GM20000 (cell line): ENCODE results near the gene SYTL3.

Experiments
- DNase-seq: peaks from one replicate; pipeline ENCODE4 v3.0.0; 2012; ENCODE audit warnings: low spot score
- TF ChIP-seq, protein P1 (sequence below): IDR thresholded peaks from 2 replicates; pipeline ENCODE4 v1.5.1; 2012; ENCODE audit warnings: mild to moderate bottlenecking, control low read depth; ENCODE audit errors: extremely low read depth, missing control alignments

SYTL3 gene

GRCh38 chr6:158708239-158708638 lies 58.4 kb downstream of the SYTL3 start:
- DNase-seq: no peak
- TF ChIP-seq, protein P1, sequence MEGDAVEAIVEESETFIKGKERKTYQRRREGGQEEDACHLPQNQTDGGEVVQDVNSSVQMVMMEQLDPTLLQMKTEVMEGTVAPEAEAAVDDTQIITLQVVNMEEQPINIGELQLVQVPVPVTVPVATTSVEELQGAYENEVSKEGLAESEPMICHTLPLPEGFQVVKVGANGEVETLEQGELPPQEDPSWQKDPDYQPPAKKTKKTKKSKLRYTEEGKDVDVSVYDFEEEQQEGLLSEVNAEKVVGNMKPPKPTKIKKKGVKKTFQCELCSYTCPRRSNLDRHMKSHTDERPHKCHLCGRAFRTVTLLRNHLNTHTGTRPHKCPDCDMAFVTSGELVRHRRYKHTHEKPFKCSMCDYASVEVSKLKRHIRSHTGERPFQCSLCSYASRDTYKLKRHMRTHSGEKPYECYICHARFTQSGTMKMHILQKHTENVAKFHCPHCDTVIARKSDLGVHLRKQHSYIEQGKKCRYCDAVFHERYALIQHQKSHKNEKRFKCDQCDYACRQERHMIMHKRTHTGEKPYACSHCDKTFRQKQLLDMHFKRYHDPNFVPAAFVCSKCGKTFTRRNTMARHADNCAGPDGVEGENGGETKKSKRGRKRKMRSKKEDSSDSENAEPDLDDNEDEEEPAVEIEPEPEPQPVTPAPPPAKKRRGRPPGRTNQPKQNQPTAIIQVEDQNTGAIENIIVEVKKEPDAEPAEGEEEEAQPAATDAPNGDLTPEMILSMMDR: no peak

DNA sequence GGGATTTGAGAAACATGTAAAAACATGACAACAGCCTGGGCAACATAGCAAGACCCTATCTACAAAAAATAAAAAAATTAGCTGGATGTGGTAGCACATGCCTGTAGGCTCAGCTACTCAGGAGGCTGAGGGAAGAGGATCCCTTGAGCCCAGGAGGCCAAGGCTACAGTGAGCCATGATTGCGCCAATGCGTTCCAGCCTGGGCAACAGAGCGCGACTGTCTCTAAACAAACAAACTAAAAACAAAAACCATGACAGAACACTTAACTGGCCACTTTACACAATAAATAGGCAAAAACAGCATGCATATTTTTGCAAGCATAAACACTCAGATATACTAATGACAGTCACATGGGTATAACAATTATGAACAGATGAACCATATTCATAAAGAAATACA lies 60.0 kb downstream of the SYTL3 start:
- DNase-seq: no peak
- TF ChIP-seq, protein P1: no peak

- TF ChIP-seq, protein P1: no peak
- DNase-seq: no peak
Observed at GRCh38 chr6:158711264-158711663, 61.4 kb downstream of the SYTL3 start.

GRCh38 chr6:158713469-158713868 lies 63.6 kb downstream of the SYTL3 start:
- DNase-seq: no peak

GRCh38 chr6:158714706-158715105 lies 64.9 kb downstream of the SYTL3 start:
- TF ChIP-seq, protein P1: no peak

More at GRCh38 chr6:158713469-158713868, 63.6 kb downstream of the SYTL3 start:
- TF ChIP-seq, protein P1: no peak

DNA sequence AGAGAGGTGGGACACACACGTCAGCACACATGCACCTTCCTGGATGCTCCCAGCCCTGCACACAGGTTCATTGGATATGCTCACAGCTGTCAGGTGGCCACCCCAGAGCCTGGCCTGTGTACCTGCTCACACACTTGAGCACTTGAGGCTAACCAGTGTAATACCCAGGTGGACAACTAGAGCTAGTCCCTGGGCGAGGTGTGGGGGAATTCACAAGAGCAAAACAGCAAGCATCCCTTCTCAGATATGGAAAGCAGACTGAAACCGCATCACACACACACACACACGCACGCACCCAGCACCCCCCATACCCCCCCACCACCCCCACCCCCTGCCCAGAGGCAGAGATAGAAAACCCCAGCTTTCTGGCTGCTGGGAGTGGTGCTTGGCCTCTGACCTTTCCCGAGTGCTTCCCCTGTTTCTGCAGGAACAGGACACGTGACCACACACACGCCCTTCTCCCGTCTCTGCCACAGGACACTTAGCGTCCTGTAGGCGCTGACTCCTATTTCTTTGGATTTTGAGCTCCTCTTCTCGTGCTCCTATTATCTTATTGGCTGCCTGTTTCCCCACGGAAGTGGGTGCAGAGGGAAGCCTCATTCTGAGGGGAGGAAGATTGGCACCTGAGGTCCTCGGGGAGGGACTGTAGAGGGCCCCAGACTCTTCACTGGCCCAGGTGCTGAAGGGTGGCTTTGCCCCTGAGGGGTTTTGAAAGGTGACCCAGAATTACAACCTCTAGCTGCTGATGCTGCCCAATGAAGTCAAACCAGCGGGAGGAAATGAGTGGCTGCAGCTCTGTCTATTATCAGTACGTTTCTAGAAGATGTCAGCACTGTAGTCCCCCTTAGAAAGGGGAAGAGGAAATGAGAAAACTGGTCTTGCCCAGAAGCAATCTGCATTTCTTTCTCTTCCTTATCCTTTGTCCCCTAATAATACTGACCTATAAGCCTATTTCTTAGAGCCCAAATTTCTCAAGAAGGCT lies 65.8 kb downstream of the SYTL3 start:
- TF ChIP-seq, protein P1: no peak
- DNase-seq: peak; percentile 73

More at GRCh38 chr6:158714706-158715105, 64.9 kb downstream of the SYTL3 start:
- DNase-seq: no peak
